ENCODE measurements around the gene MAP4K2. TPM values are rescaled to one million over a fixed set of nuclear protein-coding genes. Genes with fewer than 3 reads are reported as not detected.
A peak's percentile ranks its signal among the peaks of the same experiment; 100 is the strongest.

MAP4K2 gene
- total and polyA plus RNA-seq, 2 of the 4 experiments (the other 2 are of a cell fraction): 11.7 to 16.6 TPM

DNA sequence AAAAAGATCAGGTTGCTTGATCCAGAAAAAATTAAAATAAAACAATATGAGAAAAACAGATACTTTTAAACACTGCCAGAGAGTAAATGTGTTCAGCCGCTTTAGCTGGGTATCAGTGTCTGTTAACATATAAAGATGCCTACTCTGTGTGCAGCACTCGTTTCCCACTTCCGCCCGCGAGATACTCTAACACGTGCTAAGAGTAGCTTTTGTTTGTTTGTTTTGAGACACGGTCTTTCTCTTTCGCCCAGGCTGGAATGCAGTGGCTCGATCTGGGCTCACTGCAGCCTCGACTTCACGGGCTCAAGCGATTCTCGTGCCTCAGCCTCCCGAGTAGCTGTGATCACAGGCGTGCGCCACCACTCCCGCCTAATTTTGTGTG, 7.9 kb upstream of the MAP4K2 start:
- no peak overlapping the region for H3K27ac ChIP-seq (ENCODE audit: insufficient read depth, low read length)
- no peak overlapping the region for H2BK5ac ChIP-seq (ENCODE audit: low read depth, low read length, poor library complexity, severe bottlenecking)
- no TSS peak for BruUV-seq (replicated peaks)
- dilution Hi-C loops (cut with HindIII; ENCODE audit: low sequenced_read_pairs, unreplicated experiment): no loop called here
- peaks cover 5% of the 10 kb centered on the region for H3K4me1 ChIP-seq (ENCODE audit: control insufficient read depth, insufficient read depth, low read length)
- no peak overlapping the region for H3K56ac ChIP-seq (ENCODE audit: extremely low read depth, insufficient read depth, low read length)
- no CpG with 5 or more reads among the region's 17 CpGs for WGBS, 2 experiments (ENCODE audit: extremely low coverage in 2 of 2, insufficient read length in 1 of 2)
- no peak overlapping the region for H3K14ac ChIP-seq (replicated peaks; ENCODE audit: low read depth, low read length)
- H3K9me3 ChIP-seq (ENCODE audit: control insufficient read depth, insufficient read depth, low read length): no peaks in the 10 kb centered on the region
- peak overlapping the region; percentile 11 for H3K4me3 ChIP-seq (ENCODE audit: insufficient read depth, low read depth, low read length)
- no peak overlapping the region for H2BK20ac ChIP-seq (ENCODE audit: low read depth, low read length)
- ChIA-PET POLR2A (ENCODE audit: unreplicated experiment) (interaction anchor here (0.6 kb wide), 1 partner anchor 8 kb away, joined by 6 read pairs; the partner anchor contains the start of gene MAP4K2), CTCF (no interaction called here)
- intact Hi-C loops (cut with micrococcal nuclease): no loop called here
- no peak for DNase-seq
- peak overlapping the region; percentile 60 for H4K5ac ChIP-seq (ENCODE audit: low read depth, low read length)
- H3K9ac ChIP-seq (ENCODE audit: low read depth, low read length): no peak overlapping the region
- H2BK120ac ChIP-seq (ENCODE audit: low read depth, low read length): no peak overlapping the region
- TF ChIP-seq SMC3 (IDR thresholded peaks at IDR 0.05; ENCODE audit: low read depth, low read length) (no peak), RFX5 (IDR thresholded peaks at IDR 0.05; ENCODE audit: low read depth, low read length) (no peak), NFE2L2 (IDR thresholded peaks at IDR 0.05; ENCODE audit: low read depth, low read length) (no peak), BHLHE40 (IDR thresholded peaks at IDR 0.05; ENCODE audit: low read depth, low read length) (no peak), CHD1 (IDR thresholded peaks at IDR 0.05; ENCODE audit: low read depth, low read length) (no peak), MAFK (IDR thresholded peaks at IDR 0.05; ENCODE audit: low read depth, low read length) (no peak), CEBPB (IDR thresholded peaks at IDR 0.05; ENCODE audit: low read depth, low read length) (no peak), POLR2A (IDR thresholded peaks at IDR 0.05; ENCODE audit: low read depth, low read length) (no peak; the same call in 1 of the 2 replicates), MAZ (IDR thresholded peaks at IDR 0.05; ENCODE audit: borderline replicate concordance, low read depth, low read length) (no peak)
- TF ChIP-seq, protein P1, sequence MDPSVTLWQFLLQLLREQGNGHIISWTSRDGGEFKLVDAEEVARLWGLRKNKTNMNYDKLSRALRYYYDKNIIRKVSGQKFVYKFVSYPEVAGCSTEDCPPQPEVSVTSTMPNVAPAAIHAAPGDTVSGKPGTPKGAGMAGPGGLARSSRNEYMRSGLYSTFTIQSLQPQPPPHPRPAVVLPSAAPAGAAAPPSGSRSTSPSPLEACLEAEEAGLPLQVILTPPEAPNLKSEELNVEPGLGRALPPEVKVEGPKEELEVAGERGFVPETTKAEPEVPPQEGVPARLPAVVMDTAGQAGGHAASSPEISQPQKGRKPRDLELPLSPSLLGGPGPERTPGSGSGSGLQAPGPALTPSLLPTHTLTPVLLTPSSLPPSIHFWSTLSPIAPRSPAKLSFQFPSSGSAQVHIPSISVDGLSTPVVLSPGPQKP (IDR thresholded peaks at IDR 0.05; ENCODE audit: borderline replicate concordance, low read depth, low read length): no peak
- no peaks in the 10 kb centered on the region; the same call in 1 of the 2 replicates for H3K27me3 ChIP-seq (ENCODE audit: control insufficient read depth, insufficient read depth, low read length)
- no peak overlapping the region for H2AK9ac ChIP-seq (replicated peaks; ENCODE audit: low read depth, low read length, poor library complexity)
- peak overlapping the region; percentile 93 for H4K8ac ChIP-seq (ENCODE audit: low read depth in 2 of 2, low read length in 2 of 2)
- peak overlapping the region; percentile 92 for H2AFZ ChIP-seq (replicated peaks; ENCODE audit: low read length, poor library complexity)
- H3K79me1 ChIP-seq (ENCODE audit: low read depth in 1 of 2, low read length in 2 of 2): peaks cover 0 to 29% of the 10 kb centered on the region in 2 experiments; a peak in 3 of 4 replicates
- peak overlapping the region; percentile 27 for H3K4me2 ChIP-seq (ENCODE audit: low read depth, low read length)
- ATAC-seq (ENCODE audit: low read depth): peak; percentile 3
- H2AK5ac ChIP-seq (ENCODE audit: low read depth, low read length): no peak overlapping the region
- in situ Hi-C loops (cut with MboI; ENCODE audit: low sequenced_read_pairs): no loop called here
- H4K91ac ChIP-seq (ENCODE audit: insufficient read depth, low read depth, low read length): peak overlapping the region; percentile 50; the same call in 1 of the 2 replicates
- H3K36me3 ChIP-seq (ENCODE audit: control insufficient read depth, insufficient read depth, low read length): peaks cover 10% of the 10 kb centered on the region
- H4K20me1 ChIP-seq (ENCODE audit: insufficient read depth, low read length): no peaks in the 10 kb centered on the region
- 0 out of 2 replicates have a peak overlapping the region, but pooled peaks have one; percentile 63 for H3K4ac ChIP-seq (ENCODE audit: low read depth, low read length)
- no peak overlapping the region for H3K18ac ChIP-seq (ENCODE audit: low read depth, low read length)
- H3K23ac ChIP-seq (ENCODE audit: low read depth, low read length): no peak overlapping the region
- H2BK15ac ChIP-seq (ENCODE audit: low read depth, low read length): peak overlapping the region; percentile 5; the same call in 1 of the 3 replicates
- peaks cover 13% of the 10 kb centered on the region for H3K9me1 ChIP-seq (ENCODE audit: insufficient read depth, low read length)

Data from IMR-90 (cell line).